ENCODE measurements around the gene HOXA10.

Gene HOXA10

DNA sequence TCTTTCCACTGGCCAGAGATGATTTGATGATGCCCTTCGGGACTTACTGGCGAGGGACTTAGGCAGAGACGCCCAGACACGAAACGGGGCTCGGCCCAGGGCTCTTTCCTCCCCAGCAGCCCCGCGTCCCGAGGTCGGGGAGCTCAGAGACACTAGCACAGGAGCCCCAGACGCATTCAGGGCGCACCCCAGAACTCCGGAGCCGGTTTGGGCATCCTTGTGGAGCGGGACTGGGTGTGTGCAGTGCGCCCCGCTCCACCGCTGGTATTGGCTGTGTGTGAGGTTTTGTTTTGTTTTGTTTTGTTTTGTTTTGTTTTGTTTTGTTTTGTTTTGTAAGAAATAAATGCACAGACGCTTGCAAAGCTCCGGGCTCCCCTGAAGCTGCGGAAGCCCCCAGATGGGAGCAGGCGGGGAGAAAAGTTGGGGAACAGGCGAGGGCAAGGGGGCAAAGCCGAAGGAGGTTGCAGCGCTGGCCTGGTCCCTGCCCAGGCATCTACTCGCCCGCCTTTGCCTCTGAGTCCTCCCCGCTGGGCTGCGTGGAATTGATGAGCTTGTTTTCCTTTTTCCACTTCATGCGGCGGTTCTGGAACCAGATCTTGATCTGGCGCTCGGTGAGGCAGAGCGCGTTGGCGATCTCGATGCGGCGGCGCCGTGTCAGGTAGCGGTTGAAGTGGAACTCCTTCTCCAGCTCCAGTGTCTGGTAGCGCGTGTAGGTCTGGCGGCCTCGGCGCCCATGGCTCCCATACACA lies 28.8 kb downstream of the HOXA10 start:
- DNase-seq (ENCODE audit: low read depth) = no peak

DNA sequence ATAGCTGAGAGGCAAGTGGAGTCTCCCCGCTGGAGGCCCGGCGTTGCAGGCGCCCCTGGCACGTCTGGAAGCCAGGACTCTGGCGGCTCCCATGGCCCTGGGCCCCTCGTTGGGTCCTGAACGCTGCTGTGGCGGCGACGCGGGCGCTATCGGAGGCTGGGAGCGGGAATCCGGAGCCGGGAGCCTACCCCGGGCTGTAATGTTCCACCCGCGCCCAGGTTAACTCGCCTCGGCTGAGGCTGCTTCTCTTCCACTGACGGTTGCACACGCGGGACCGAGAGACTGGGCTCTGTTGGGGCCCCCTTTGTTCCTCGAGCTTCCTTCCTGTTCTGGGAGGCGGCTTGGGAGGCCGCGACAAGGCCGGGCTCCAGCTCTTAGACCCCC lies 29.3 kb downstream of the HOXA10 start:
- no peak for DNase-seq (ENCODE audit: low read depth)

DNA sequence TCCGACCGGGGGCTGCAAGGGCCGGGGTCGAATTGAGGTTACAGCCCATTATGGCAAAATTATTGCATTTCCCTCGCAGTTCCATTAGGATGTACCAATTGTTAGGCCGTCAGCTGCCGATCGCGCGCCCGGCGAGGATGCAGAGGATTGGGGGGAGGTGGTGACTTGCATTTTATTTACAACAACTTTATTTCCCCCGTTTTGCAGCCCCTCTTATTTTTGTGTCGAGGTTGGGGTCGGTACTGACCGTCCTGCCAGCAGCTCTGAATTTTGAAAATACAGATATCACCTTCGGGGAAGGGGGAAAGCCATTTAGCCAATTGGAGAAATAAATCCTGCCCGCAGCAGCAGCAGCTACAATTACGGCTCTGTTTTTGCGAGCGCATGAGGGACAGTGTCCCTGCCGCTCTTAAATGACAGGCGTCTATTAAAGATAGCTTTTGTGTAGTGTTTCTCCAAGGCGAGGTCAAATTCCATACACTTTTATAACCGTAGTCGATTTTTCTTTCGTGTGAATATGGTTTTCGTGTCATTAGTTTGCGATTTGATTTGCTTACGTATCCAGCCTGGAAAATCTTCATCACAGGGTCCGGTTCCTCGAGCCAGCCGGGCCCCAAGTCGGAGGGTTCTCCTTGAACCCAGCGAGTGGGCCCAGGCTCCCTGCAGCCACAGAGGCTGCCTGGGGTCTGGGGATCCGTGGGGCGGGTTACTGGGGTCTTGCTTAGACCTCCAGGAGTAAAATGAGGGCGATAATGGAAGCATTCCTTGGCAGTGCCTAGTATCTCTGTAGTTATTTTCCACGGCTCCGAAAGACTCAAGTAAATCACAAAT lies 30.0 kb downstream of the HOXA10 start:
- no peak for DNase-seq (ENCODE audit: low read depth)

DNA sequence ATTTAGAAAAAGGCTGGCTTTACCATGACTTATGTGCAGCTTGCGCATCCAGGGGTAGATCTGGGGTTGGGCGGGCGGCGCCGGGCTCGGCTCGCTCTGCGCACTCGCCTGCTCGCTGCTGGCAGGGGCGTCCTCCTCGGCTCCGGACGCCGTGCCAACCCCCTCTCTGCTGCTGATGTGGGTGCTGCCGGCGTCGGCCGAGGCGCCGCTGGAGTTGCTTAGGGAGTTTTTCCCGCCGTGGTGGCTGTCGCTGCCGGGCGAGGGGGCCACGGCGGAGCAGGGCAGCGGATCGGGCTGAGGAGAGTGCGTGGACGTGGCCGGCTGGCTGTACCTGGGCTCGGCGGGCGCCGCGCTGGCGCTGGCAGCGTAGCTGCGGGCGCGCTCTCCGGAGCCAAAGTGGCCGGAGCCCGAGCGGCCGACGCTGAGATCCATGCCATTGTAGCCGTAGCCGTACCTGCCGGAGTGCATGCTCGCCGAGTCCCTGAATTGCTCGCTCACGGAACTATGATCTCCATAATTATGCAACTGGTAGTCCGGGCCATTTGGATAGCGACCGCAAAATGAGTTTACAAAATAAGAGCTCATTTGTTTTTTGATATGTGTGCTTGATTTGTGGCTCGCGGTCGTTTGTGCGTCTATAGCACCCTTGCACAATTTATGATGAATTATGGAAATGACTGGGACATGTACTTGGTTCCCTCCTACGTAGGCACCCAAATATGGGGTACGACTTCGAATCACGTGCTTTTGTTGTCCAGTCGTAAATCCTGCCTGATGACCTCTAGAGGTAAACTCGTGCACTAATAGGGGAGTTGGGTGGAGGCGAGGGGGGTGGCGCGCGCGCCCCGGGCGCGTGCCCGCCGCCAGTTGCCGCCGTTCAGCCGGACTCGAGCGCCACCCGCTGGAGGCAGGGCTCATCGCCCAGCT lies 30.8 kb downstream of the HOXA10 start, which contains the start of gene HOXA5:
HOXA5 (minus strand) TSS at position 659 of the 927 bp plus-strand sequence; CDS start at position 585, 74 bp downstream.
- no peak for DNase-seq (ENCODE audit: low read depth)

DNA sequence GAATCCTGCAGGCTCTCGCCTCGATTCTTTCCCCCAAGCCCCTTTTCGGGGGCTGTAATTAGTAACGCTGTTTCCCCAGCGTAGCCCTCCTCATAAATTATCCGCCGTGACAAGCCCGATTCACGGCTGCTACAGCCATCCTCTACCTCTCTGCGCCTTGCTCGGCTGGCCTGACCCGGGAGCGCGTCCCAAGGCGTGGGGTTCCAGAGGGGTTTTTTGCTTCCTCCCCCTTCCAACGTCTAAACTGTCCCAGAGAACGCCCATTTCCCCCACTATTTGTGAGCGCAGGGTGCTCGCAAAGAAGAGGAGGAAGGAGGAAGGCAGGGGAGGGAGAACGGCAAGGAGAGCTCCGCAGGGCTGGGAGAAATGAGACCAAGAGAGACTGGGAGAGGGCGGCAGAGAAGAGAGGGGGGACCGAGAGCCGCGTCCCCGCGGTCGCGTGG lies 31.5 kb downstream of the HOXA10 start:
- DNase-seq (ENCODE audit: low read depth) = no peak

DNA sequence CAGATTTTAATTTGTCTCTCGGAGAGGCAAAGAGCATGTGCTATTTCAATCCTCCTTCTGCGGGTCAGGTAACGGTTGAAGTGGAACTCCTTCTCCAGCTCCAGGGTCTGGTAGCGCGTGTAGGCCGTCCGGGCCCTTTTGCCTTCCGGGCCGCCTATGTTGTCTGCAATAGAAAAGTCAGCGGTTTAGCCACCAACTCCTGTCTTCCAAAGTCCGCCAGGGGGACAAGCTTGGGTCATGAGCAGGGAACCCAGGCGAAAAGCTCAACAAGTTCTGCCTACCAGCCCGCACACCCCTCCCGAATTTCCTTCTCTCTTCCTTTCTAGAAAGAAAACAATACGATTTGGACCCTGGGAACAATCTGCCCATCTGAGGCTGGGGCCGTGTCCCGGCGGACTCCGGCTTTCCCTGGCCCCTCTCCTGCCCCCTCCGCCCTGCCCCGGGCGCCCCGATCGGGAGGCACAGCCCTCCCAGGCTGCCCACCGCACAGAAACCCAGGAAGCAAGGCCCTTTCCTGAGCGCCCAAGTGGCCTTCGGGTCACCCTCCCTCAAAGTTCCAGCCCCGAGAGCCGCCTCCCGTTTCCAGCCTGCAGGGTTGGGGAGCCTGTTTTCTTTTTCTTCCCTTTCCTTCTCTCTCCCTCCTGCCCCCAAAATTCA lies 32.1 kb downstream of the HOXA10 start:
- DNase-seq (ENCODE audit: low read depth) = no peak

DNA sequence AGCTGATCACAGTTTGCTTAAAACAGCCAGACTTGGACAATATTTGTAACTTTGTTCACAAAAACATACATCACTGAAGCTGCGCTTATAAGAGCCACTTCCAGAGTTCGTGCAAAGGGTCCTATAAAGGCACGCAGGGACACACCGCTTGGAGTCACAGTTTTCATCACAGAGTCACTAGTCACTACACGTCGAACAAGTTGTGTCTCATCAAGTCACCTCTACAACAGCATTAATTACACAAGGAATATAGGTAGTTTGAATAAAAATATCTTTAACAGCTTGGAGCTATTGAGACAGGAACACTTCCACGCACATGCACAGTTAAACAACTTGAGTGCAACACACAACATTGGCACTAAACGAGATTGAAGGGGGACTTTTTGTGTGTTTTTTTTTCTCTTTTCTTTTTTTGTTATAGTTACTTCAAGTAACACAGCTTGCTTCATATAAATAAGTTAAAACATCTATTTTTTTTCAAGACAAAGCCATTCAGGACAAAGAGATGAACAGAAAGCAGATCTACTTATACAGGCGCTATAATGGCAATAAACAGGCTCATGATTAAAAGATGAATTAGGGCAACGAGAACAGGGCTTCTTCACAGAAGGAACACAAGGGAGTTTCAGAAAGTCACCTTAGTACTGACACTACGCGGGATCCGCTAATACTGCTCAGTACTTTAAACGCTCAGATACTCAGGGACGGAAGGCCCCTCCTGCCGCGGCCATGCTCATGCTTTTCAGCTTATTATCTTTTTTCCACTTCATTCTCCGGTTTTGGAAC lies 32.8 kb downstream of the HOXA10 start:
- DNase-seq (ENCODE audit: low read depth) = no peak

DNA sequence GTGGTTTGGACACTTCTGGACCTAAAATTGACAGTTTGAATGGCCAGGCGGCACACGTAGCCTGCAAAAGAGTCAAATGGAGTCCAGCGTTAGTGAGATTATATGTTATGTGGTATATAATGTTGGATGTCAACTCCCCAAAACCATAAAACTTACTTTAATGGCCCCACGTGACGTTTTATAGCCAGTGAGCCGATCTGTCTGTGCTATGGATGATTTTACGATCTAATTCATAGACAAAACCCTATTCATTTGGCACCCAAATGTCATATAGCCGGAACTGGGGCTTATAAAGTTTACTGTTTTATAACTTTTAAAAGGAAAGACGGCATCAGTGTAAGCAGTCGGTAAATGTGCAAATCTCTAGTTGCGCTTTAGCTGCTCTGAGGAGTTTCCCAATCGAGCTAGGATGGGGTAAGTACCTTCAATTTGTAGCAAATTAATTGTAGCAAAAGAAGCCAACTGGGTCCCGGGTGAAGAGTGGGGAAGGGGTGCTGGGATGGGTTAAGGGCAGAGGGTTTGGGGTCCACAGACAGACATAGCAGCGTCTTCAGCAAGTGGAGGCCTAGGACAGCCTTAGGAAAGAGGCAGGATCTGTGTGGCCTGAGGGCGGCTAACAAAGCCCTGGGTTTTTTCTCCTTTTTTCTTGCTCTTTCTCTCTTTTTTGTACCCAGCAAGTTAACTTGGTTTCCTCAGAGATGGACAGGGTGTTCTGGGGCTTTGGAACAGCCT lies 33.8 kb downstream of the HOXA10 start:
- no peak for DNase-seq (ENCODE audit: low read depth)

DNA sequence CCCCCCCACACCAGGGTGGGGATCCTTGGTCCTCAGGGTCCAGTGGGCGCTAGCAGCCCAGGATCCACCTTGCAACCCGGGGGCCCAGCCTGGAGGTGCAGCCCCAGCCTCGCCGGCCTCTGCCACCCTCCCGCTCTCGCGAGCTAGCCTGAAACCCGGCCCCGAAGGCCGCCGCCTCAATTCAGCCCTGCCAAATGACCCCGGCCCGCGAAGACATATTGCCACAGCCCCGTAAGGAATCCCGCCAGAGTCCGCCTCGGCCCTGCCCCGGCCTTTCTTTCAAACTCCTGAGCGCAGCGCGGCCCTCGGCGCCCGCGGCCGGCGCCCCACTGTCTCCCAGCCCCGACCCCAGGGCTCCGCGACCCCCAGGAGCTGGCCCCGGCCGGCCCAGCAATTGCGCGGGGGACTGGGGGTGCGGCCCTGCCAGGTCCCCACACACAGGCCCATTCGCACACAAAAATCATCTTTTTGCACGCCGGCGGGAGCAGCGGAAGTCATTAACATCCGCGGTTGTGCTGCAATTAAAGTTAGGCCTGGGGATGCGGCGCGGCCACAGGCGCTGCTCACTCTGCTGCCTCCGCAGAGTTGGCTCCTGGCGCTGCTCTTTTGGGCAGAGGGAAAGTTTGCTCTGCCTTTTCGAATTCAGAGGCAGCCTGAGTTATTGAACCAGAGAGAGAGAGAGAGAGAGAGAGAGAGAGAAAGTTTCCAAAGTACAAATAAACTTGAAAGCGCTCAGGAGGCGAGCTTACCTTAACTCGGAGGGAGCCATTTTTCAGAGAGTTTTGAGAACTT lies 34.6 kb downstream of the HOXA10 start:
- no peak for DNase-seq (ENCODE audit: low read depth)

DNA sequence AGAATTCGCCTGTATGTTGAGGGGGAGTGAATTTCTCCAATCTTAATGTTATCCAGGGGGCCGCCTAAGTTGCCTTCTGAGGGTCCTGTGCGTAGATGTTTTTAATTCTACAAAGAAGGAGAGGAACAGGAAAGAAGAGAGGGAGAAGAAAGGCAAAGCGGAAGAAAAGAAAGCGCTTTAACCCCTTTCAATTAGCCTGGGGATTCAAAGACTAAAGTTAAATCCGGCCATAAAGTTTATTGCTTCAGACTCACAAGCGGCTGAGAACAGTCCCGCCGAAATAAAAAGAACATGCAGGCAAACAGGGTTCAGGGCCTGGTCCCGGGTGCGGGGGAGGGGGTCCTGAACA lies 35.2 kb downstream of the HOXA10 start:
- no peak for DNase-seq (ENCODE audit: low read depth)

DNA sequence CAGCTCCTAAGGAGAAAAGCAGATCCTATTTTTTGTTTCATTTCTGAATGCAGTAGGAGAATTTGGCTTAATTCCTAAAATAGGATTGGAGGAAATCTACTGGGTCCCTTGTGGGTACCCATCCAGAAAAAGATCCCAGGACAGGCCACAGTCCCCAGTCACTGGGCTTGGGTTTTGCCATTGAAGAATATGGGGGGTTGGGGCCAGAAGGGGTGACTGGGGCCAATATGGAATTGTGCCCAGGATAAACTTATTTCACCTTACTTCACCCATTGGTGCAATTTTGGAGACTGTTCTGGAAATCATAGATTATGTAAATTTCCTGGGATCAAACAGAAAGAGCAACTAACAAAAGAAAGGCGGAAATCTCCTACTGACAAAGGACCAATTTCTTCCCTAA lies 35.6 kb downstream of the HOXA10 start:
- DNase-seq (ENCODE audit: low read depth) = no peak

DNA sequence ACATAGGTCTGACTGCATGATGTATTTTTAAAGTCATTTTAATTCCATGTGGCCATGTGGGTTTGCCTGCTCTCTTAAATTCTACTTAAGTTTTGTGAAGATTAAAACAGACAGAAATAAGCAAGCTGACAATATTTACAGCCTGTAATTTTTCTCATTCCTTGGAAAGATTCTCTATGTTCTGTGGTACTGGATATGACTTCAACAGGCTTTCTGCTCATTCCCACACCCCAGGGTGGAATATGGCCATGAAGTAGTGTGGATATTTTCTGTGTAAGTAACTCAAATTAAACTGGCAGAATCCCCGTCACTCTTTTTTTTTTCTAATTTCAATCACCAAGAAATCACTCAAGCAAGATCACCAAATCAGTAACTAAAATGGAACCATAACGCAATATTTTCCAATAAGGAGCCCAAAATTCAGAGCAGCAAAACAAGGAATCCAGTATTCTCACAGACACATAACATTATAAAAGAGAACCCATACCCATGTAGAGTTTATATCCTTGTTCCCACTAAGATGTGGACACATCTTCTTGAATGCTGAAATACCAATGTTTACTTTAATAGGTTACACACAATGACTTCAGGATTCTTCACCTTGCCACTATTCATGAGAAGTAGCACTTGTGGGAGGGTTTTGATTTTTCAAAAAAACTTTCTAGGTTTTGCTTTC lies 36.3 kb downstream of the HOXA10 start:
- DNase-seq (ENCODE audit: low read depth) = no peak

DNA sequence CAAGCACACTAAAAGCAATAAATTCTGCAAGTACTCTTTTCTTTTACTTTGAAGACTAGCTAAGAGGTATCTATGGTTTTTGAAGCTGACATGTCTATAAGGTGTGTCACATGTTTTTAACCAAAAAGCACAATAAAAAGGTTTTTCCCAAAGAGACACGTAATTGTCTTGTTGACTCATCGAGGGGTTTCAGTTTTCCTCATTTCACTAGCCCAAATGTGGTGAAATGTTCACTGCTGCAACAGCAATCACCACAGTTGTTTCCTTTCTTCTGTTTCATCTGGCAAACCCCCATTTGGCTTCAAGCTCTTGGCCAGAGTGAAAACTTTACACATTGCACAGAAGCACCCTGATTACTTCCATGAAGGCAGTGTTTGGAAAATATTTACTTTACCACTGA lies 39.7 kb downstream of the HOXA10 start:
- DNase-seq (ENCODE audit: low read depth) = no peak

DNA sequence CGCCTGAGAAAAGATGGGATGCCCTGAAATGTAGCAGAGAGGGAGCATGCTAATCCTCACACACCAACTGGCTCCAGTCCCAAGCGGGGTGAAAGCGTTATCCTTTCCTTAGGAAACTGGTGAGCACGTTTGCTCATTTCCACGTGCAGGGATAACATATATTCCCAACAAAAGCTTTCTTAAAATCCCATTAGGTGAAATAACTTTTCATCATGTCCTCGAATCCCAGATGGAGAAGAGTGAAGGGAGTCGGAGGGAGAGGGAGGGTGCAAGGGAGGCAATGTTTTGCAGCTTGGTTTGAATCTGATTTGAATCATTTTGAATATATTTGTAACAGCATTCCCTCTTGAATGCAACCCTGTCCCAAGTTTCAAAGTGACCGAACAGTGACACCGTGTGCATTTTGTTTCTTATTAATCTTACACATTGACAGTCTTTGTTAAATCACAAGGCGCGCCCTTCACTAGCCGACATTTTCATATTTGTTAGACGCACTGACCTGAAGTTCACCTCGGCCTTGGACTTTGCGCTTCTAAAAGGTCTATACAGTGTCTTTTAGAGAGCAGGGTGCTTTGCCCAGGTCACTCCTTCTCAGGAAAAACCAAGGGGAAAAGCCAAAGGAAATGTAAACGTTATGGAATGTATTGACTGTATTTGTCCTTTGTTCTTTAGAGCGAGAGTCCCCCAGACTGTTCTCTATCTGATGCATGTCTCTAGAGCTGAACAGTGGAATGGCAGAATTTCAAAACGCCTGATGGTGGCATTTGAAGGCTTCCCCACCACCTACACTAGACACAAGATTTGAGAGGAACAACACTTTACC lies 40.5 kb downstream of the HOXA10 start:
- DNase-seq (ENCODE audit: low read depth) = no peak

DNA sequence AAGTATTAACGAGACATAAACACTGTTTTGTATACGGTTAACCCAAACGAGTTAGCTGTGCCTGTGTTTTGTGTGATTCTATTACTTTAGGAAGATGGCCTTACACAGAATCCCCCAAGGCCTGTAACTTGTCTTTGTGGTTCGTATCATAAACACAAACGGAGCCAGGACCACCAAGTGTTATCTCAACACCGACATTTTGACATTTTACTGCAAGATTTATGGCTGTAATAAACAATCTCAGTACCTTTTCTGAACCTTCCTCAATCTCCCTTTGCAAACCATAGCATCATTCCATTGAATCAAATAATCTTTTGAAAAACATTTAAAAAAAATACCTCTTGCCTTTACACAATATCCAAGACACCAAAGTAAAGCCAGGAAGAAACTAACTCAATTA lies 41.1 kb downstream of the HOXA10 start:
- no peak for DNase-seq (ENCODE audit: low read depth)

DNA sequence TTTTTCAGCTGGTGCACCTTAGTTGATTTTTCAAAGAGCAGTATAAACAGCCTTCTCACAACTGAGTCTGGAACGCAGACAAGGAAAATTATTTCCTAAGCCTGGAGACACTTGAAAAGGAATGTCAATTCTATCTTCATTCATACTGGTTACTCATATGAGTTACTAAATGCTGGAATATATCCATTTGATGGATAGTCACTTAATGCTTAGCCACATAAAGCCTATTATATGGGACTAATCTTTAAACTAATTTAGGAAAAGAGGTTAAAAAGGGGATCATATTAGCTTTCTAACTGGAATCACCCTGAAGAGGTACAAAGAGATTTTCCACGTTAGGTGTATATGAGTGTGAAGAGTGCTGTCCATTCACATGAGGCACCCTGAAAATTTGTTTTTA lies 41.9 kb downstream of the HOXA10 start:
- DNase-seq (ENCODE audit: low read depth) = no peak

DNA sequence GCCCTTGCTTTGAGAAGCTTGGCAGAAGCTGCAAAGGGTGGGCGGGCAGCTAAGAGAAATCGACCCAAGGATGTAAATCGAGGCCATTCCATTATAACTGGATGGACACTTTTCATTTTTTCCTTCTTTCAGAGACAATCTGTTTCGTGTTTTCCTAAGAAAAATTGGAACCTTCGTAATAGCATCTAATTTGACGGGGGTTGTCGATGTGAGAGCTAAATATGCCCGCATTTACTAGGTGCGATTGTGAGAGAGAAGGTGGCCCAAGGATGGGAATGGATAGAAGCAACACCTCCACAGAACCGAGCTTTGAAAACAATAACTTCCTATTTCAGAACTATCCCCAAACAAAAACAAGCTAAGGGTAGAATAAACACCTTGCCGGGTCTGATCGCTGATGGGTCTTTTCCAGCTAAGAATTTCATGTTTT lies 42.7 kb downstream of the HOXA10 start:
- no peak for DNase-seq (ENCODE audit: low read depth)
